Ishikawa (cell line): ENCODE measurements around the gene TBL1X.

Experiments
- CEBPB ChIP-seq: IDR thresholded peaks from 2 replicates; pipeline ENCODE4 v1.6.1; 2012
- EP300 ChIP-seq: IDR thresholded peaks from 2 replicates; pipeline ENCODE4 v1.6.1; 2012; ENCODE audit warnings: borderline replicate concordance
- FOXM1 ChIP-seq: IDR thresholded peaks from 2 replicates; pipeline ENCODE4 v1.6.1; 2012; ENCODE audit warnings: low read depth, borderline replicate concordance
- MAX ChIP-seq: IDR thresholded peaks from 2 replicates; pipeline ENCODE4 v1.6.1; 2012
- RAD21 ChIP-seq: IDR thresholded peaks from 2 replicates; pipeline ENCODE4 v1.6.1; 2012; ENCODE audit warnings: low read depth
- TEAD4 ChIP-seq: IDR thresholded peaks from 2 replicates; pipeline ENCODE4 v1.6.1; 2012
- USF1 ChIP-seq: IDR thresholded peaks from 2 replicates; pipeline ENCODE4 v1.6.1; 2012

GRCh38 chrX:9707306-9708033 is 242.6 kb downstream of the TBL1X start:
- TF ChIP-seq EP300, result no peak
- no peak for TF ChIP-seq CEBPB
- no peak for TF ChIP-seq RAD21
- TF ChIP-seq MAX, result no peak
- TF ChIP-seq FOXM1, result no peak
- no peak for TF ChIP-seq USF1
- no peak for TF ChIP-seq TEAD4
